OCI-LY7 (cell line): Measurements from ENCODE around the gene MRPS27. TPM values are rescaled to one million over a fixed set of nuclear protein-coding genes. Genes with fewer than 3 reads are reported as not detected.

Source experiments
- BruUV-seq: library from RNA; stranded (reverse); fragments of 400-500 nt; replicated peaks from 2 replicates; lab custom pipeline; 2021; lab: Mats Ljungman, UMichigan
- CTCF ChIA-PET: fragments of 300-600 bp; sonication (Branson Sonifier 250); formaldehyde crosslinking; loops from one replicate; lab custom pipeline; 2022; ENCODE audit warnings: antibody characterized with exemption; ENCODE audit not compliant: unreplicated experiment; lab: Charles Lee
- POLR2A ChIA-PET: fragments of 300-600 bp; sonication (Branson Sonifier 250); formaldehyde crosslinking; loops from one replicate; lab custom pipeline; 2022; ENCODE audit warnings: antibody characterized with exemption; lab: Charles Lee
- DNase-seq: peaks from one replicate; pipeline ENCODE4 v3.0.0-alpha.2; 2015; ENCODE audit warnings: low spot score
- H2AFZ ChIP-seq: fragments of 200-600 bp; sonication (generic), shearing (Covaris generic); 2 replicates; pipeline ENCODE4 v1.6.1; 2014; ENCODE audit warnings: mild to moderate bottlenecking, antibody characterized with exemption, low read length, moderate library complexity
- H3K27ac ChIP-seq: fragments of 200-600 bp; sonication (generic); 2 replicates; pipeline ENCODE4 v1.5.1; 2014; ENCODE audit warnings: mixed run types, low read depth, mild to moderate bottlenecking, moderate library complexity, low read length, inconsistent platforms; ENCODE audit not compliant: poor library complexity, severe bottlenecking
- H3K36me3 ChIP-seq: fragments of 200-600 bp; sonication (generic); 2 replicates; pipeline ENCODE4 v1.6.1; 2014; ENCODE audit warnings: mild to moderate bottlenecking, antibody characterized with exemption, low read length, moderate library complexity, mixed read lengths; ENCODE audit not compliant: insufficient read depth
- H3K4me1 ChIP-seq: fragments of 200-600 bp; sonication (generic); 2 replicates; pipeline ENCODE4 v1.5.1; 2014; ENCODE audit warnings: mild to moderate bottlenecking, low read length; ENCODE audit not compliant: insufficient read depth, poor library complexity, severe bottlenecking
- H3K4me2 ChIP-seq: fragments of 200-600 bp; sonication (generic); 2 replicates; pipeline ENCODE4 v1.6.1; 2014; ENCODE audit warnings: mild to moderate bottlenecking, low read length
- H3K4me3 ChIP-seq: fragments of 200-600 bp; sonication (generic); 2 replicates; pipeline ENCODE4 v1.5.1; 2014; ENCODE audit warnings: mild to moderate bottlenecking, low read depth, low read length; ENCODE audit not compliant: poor library complexity, severe bottlenecking
- H3K79me2 ChIP-seq: fragments of 200-600 bp; sonication (generic); 2 replicates; pipeline ENCODE4 v1.6.1; 2016; ENCODE audit warnings: low read depth, mild to moderate bottlenecking, low read length, moderate library complexity, mixed read lengths; ENCODE audit not compliant: insufficient read depth
- H3K9me2 ChIP-seq: fragments of 200-600 bp; sonication (generic); 2 replicates; pipeline ENCODE4 v1.6.1; 2016; ENCODE audit warnings: mild to moderate bottlenecking, low read length, mixed read lengths; ENCODE audit not compliant: insufficient read depth
- H3K9me3 ChIP-seq: fragments of 200-600 bp; sonication (generic); 2 replicates; pipeline ENCODE4 v1.6.1; 2014; ENCODE audit warnings: mild to moderate bottlenecking, mixed run types, low read length, mixed read lengths
- H4K20me1 ChIP-seq: fragments of 200-600 bp; sonication (generic); 2 replicates; pipeline ENCODE4 v1.6.1; 2014; ENCODE audit warnings: mild to moderate bottlenecking, antibody characterized with exemption, low read length, moderate library complexity, mixed read lengths; ENCODE audit not compliant: insufficient read depth
- EZH2phosphoT487 ChIP-seq: fragments of 200-600 bp; sonication (generic); IDR thresholded peaks from 2 replicates; pipeline ENCODE4 v1.6.1; 2018; ENCODE audit warnings: low read depth, borderline replicate concordance, mild to moderate bottlenecking, mixed run types, antibody characterized with exemption, low read length, moderate library complexity, mixed read lengths
- intact Hi-C: fragments of 100-400 bp; cut with micrococcal nuclease; formaldehyde crosslinking; loops from one replicate; pipeline ENCODE4 v1.10.0; 2022; ENCODE audit not compliant: unreplicated experiment
- total RNA-seq, 2 experiments: library from RNA; depleted of rRNA in 1 of 2; stranded (reverse); fragments of >200 nt in 1 of 2; shearing (Covaris generic) in 1 of 2; gene quantifications; 2 replicates each; pipeline ENCODE4 v1.2.3, GENCODE V29; 2014 to 2022
- TF ChIP-seq, protein P1 (sequence below): fragments of 200-600 bp; sonication (generic); conservative IDR thresholded peaks from 2 replicates; pipeline ENCODE4 v1.5.1; 2014; ENCODE audit warnings: mild to moderate bottlenecking, antibody characterized with exemption, low read length, moderate library complexity, mixed read lengths

Gene MRPS27
- total RNA-seq, 2 experiments from 2014 or later, result 62.6 to 70.9 TPM

DNA sequence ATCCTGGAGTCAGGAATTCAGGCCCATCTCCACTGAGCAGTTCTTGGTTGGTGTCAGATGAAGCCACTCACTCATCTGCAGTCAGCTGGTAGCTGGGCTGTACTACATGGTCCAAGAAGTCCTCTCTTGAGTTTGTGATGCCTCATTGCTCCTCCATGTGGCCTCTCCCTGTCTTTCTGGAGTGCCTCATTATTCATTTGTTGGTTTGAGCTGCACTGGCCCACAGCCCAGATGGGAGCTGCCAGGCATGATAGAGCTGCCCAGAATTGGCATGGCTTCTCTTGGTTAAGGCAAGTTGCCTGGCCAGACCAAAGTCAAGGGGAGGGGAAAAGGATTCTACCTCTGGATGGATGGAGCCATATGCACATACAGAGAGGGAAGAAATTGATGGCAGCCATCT lies 8.1 kb upstream of the MRPS27 start:
- no peak for TF ChIP-seq EZH2phosphoT487
- TF ChIP-seq, protein P1, sequence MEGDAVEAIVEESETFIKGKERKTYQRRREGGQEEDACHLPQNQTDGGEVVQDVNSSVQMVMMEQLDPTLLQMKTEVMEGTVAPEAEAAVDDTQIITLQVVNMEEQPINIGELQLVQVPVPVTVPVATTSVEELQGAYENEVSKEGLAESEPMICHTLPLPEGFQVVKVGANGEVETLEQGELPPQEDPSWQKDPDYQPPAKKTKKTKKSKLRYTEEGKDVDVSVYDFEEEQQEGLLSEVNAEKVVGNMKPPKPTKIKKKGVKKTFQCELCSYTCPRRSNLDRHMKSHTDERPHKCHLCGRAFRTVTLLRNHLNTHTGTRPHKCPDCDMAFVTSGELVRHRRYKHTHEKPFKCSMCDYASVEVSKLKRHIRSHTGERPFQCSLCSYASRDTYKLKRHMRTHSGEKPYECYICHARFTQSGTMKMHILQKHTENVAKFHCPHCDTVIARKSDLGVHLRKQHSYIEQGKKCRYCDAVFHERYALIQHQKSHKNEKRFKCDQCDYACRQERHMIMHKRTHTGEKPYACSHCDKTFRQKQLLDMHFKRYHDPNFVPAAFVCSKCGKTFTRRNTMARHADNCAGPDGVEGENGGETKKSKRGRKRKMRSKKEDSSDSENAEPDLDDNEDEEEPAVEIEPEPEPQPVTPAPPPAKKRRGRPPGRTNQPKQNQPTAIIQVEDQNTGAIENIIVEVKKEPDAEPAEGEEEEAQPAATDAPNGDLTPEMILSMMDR, result no peak
- no peaks in the 10 kb centered on the region for H3K9me2 ChIP-seq
- H3K27ac ChIP-seq, result no peak overlapping the region
- ChIA-PET POLR2A (no interaction called here), CTCF (no interaction called here)
- no peaks in the 10 kb centered on the region for H3K9me3 ChIP-seq
- no peak for DNase-seq
- no peak overlapping the region for H3K4me3 ChIP-seq
- intact Hi-C loops, result no loop called here
- H3K4me2 ChIP-seq, result no peak overlapping the region
- no peaks in the 10 kb centered on the region for H3K4me1 ChIP-seq
- H3K79me2 ChIP-seq, result no peaks in the 10 kb centered on the region
- no TSS peak for BruUV-seq
- no peak overlapping the region for H2AFZ ChIP-seq
- peaks cover 94% of the 10 kb centered on the region for H3K36me3 ChIP-seq
- no peaks in the 10 kb centered on the region for H4K20me1 ChIP-seq

DNA sequence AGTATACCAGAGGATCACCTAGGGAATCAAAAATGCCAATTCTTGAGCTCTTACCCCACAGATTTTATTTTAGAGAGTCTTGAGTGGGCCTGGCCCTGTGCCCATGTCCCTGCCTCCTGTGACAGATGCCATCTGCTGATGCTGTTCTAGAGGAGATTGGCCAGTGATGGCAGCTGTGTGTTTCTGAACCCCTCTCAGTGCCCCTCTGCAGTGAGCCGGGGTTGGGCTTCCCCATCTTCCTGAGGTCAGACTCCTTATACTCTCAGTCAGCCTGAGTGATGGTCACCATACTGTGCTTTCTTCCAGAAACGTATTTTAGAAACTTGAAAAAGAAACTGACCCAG lies 6.2 kb upstream of the MRPS27 start:
- H3K4me3 ChIP-seq, result no peak overlapping the region
- H4K20me1 ChIP-seq, result no peaks in the 10 kb centered on the region
- BruUV-seq, result no TSS peak
- H3K9me2 ChIP-seq, result no peaks in the 10 kb centered on the region
- H3K79me2 ChIP-seq, result peaks cover 4% of the 10 kb centered on the region; the same call in 1 of the 2 replicates
- intact Hi-C loops, result no loop called here
- H3K36me3 ChIP-seq, result peaks cover 86% of the 10 kb centered on the region
- H3K4me1 ChIP-seq, result peaks cover 10% of the 10 kb centered on the region
- CTCF ChIA-PET, result no interaction called here
- DNase-seq, result no peak
- no peak overlapping the region for H3K4me2 ChIP-seq
- no peak for TF ChIP-seq EZH2phosphoT487
- TF ChIP-seq, protein P1, result no peak
- no peaks in the 10 kb centered on the region for H3K9me3 ChIP-seq
- POLR2A ChIA-PET, result interaction anchor here (1.2 kb wide), 1 partner anchor 9 kb away, joined by 3 read pairs; no protein-coding TSS in a partner anchor
- H3K27ac ChIP-seq, result no peak overlapping the region
- H2AFZ ChIP-seq, result no peak overlapping the region

DNA sequence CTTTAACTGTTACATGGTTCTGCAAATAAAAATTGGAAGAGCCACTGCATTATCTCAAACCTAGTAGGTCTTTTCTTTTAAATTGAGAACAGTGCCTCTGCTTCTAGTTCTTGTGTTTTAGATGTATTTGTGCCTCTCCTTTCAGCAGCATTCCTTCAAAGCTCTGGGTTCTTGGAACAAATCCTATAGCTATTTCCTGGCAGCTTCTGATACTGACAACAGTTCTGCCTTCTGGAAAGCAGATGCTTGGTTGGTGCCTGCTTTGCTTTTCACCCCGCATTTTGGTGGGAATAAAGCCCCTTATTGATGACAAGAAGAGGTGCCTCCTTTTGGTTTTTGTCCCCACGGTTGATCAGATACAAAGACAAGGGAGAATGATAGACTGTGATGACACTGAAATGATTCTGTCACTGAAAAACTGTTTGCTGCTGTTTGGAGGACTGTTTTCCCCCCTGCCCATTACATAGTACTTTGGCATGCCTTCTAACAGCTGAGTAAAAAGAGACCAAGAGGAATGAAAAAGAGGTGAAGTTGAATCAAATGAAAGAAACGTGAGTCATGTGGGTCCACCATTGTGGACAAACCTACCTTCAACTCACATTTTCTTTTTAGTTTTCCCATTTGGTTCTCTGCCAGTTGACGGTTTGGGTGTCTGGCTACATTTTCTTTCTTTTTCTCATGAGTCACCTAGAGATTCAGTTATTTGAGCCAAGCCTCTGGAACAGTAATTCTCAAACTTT lies 5.7 kb upstream of the MRPS27 start:
- TF ChIP-seq, protein P1, result no peak
- no peak for TF ChIP-seq EZH2phosphoT487
- H4K20me1 ChIP-seq, result no peaks in the 10 kb centered on the region
- CTCF ChIA-PET, result no interaction called here
- no peaks in the 10 kb centered on the region for H3K9me3 ChIP-seq
- intact Hi-C loops, result no loop called here
- H3K4me1 ChIP-seq, result peaks cover 14% of the 10 kb centered on the region
- no peaks in the 10 kb centered on the region for H3K9me2 ChIP-seq
- DNase-seq, result no peak
- no peak overlapping the region for H3K27ac ChIP-seq
- H3K4me3 ChIP-seq, result no peak overlapping the region
- POLR2A ChIA-PET, result interaction anchor here (1.2 kb wide), 1 partner anchor 9 kb away, joined by 3 read pairs; no protein-coding TSS in a partner anchor
- no peak overlapping the region for H3K4me2 ChIP-seq
- no peak overlapping the region for H2AFZ ChIP-seq
- peaks cover 9% of the 10 kb centered on the region; the same call in 1 of the 2 replicates for H3K79me2 ChIP-seq
- H3K36me3 ChIP-seq, result peaks cover 80% of the 10 kb centered on the region
- no TSS peak for BruUV-seq
